PFSK-1 (cell line): ENCODE measurements around the gene C3.

Experiments used
- FOXP2 ChIP-seq: optimal IDR thresholded peaks from 2 replicates; pipeline ENCODE3; 2011; ENCODE audit warnings: borderline replicate concordance, control low read depth, inconsistent platforms; ENCODE audit not compliant: insufficient read depth; ENCODE audit errors: extremely low read length, extremely low read depth
- POLR2AphosphoS5 ChIP-seq: IDR thresholded peaks from 2 replicates; pipeline ENCODE4 v1.6.1; 2012; ENCODE audit warnings: low read depth, mild to moderate bottlenecking, control low read depth, low read length, moderate library complexity
- SIN3A ChIP-seq: IDR thresholded peaks from 2 replicates; pipeline ENCODE4 v1.6.1; 2012; ENCODE audit warnings: mild to moderate bottlenecking, low read length, moderate library complexity, borderline replicate concordance; ENCODE audit not compliant: insufficient read depth
- TAF1 ChIP-seq: IDR thresholded peaks from 2 replicates; pipeline ENCODE4 v1.6.1; 2012; ENCODE audit warnings: low read length, control low read depth, borderline replicate concordance; ENCODE audit not compliant: insufficient read depth
- TF ChIP-seq, protein P1 (sequence below), 2 experiments: IDR thresholded peaks; 2 replicates each; pipeline versions ENCODE4 v1.6.1 to v1.8.0; 2011 to 2012; ENCODE audit warnings: low read depth in 2 of 2, low read length in 2 of 2, control low read depth in 1 of 2, inconsistent platforms in 1 of 2, mild to moderate bottlenecking in 1 of 2, moderate library complexity in 1 of 2; ENCODE audit not compliant: insufficient read depth in 1 of 2

Gene C3

DNA sequence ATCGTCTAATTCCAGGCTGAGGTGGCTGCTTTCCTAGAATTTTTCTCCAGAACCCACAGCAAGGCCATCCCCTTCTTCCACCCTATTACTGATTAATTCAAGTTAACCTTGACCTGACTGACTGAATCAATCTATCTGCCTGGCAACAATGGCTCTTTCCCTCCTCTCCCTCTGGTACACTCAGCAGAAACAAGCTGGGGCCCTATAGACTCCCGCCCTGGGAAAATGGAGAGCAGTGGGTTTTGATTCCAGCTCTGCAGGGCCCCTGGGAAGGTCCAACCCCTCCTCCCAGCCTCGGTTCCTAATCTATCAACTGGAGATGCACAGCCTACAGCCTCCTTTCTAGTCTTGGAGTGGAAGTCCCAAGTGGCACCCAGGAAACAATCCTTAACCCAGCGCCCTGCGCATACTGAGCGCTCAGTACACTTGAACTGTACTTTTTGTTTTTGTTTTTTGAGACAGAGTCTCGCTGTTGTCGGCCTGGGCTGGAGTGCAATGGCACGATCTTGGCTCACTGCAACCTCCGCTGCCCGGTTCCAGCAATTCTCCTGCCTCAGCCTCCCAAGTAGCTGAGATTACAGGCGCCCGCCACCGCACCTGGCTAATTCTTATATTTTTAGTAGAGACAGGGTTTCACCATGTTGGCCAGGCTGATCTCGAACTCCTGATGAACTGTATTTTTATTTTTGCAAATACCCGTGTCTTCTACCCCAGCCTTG lies 5.2 kb upstream of the C3 start:
- TF ChIP-seq SIN3A (no peak), TAF1 (no peak), FOXP2 (no peak), POLR2AphosphoS5 (no peak)
- TF ChIP-seq, protein P1, sequence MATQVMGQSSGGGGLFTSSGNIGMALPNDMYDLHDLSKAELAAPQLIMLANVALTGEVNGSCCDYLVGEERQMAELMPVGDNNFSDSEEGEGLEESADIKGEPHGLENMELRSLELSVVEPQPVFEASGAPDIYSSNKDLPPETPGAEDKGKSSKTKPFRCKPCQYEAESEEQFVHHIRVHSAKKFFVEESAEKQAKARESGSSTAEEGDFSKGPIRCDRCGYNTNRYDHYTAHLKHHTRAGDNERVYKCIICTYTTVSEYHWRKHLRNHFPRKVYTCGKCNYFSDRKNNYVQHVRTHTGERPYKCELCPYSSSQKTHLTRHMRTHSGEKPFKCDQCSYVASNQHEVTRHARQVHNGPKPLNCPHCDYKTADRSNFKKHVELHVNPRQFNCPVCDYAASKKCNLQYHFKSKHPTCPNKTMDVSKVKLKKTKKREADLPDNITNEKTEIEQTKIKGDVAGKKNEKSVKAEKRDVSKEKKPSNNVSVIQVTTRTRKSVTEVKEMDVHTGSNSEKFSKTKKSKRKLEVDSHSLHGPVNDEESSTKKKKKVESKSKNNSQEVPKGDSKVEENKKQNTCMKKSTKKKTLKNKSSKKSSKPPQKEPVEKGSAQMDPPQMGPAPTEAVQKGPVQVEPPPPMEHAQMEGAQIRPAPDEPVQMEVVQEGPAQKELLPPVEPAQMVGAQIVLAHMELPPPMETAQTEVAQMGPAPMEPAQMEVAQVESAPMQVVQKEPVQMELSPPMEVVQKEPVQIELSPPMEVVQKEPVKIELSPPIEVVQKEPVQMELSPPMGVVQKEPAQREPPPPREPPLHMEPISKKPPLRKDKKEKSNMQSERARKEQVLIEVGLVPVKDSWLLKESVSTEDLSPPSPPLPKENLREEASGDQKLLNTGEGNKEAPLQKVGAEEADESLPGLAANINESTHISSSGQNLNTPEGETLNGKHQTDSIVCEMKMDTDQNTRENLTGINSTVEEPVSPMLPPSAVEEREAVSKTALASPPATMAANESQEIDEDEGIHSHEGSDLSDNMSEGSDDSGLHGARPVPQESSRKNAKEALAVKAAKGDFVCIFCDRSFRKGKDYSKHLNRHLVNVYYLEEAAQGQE (IDR thresholded peaks at IDR 0.05; ENCODE audit: insufficient read depth in 1 of 2, low read depth in 2 of 2, low read length in 2 of 2) = no peak

DNA sequence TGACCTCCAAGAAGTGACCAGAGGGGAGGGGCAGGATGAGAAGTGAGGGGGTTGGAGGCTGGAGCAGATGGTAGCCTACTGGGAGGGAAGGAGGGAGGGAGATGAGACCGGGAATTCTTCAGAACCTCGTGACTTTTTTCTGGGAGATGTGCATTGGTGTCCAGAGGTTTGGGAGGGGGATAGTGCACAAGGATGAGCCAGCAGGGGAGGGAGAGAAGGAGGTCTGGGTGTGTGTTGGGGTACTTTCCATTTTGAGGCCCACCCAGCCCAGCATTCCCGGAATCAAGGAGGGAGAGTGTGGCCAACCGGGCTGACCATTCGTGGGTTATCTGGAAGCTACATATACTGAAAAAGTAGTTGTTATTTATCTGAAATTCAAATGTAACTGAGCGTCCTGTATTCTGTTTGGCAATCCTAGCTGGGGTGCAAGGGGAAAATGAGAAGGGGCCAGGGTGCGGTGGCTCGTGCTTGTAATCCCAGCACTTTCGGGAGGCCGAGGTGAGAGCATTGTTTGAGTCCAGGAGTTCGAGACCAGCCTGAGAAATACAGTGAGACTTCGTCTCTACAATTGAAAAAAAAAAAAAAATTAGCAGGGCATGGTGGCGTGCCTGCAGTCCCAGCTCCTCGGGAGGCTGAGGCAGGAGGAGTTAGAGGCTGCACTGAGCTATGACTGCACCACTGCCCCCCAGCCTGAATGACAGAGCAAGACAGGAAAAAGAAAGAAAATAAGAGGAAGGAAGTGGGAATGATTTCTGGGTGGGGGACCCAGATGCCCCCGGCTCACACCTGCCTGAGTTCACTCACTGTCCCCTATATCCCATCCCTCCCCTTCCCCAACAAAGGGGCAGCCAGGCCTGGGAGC lies 4.4 kb upstream of the C3 start:
- TF ChIP-seq SIN3A = no peak
- no peak for TF ChIP-seq POLR2AphosphoS5

DNA sequence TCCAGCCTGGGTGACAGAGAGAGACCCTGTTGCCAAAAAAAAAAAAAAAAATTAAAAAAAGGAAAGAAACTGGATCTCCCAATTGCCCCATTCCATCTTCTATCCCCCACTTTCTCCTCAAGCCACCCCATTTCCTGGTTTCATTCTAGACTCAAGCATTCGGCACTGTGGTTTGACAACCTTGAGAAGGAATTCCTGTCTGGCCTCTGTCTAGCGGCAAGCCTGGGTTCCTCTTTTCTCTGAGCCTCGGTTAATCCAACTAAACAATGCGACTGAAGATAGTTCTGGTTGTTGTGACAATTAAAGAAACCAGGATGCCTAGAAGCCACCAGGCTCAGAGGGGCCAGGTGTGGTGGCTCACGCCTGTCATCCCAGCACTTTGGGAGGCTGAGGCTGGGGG lies 3.3 kb upstream of the C3 start:
- TF ChIP-seq SIN3A = no peak
- no peak for TF ChIP-seq POLR2AphosphoS5
- no peak for TF ChIP-seq TAF1

DNA sequence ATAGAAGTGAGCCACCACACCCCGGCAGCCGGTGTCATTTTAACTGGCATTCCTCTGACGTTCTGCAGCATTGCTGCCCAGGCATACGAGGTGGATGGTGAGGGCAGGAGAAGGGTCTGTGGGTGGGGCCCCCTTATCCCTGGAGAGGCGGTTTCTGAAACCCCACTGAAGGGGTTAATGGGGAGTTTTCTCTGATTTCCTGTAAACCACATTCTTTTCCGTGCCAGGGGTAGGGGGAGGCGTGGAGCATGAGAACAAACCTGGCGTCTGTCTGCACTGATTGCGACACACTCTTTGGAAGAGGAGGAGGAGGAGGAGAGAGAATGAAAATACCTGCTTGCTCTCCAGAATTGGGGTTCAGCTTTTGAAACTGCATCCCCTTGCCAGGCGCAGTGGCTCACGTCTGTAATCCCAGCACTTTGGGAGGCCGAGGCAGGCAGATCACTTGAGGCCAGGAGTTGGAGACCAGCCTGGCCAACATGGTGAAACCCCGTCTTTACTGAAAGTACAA lies 2.7 kb upstream of the C3 start:
- TF ChIP-seq POLR2AphosphoS5 (no peak), SIN3A (no peak), FOXP2 (no peak), TAF1 (no peak)
- TF ChIP-seq, protein P1 (IDR thresholded peaks at IDR 0.05; ENCODE audit: insufficient read depth in 1 of 2, low read depth in 2 of 2, low read length in 2 of 2) = no peak

DNA sequence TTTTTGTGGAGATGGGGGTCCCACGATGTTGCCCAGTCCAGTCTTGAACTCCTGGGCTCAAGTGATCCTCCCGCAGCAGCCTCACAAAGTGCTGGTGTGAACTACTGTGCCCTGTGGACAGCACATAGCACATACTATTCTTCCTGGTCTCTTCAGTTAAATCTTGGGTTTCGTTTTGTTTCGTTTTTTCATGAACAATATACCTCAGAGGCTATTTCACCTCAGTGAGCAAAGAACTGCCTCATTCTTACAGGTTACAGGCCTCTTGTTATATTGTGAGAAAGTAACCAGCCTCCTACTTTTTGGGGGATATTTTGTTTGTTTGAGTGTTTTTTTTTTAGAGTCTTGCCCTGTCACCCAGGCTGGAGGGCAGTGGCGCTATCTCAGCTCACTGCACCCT lies 1.3 kb upstream of the C3 start:
- TF ChIP-seq SIN3A (no peak), POLR2AphosphoS5 (no peak)
- TF ChIP-seq, protein P1 (IDR thresholded peaks at IDR 0.05; ENCODE audit: insufficient read depth in 1 of 2, low read depth in 2 of 2, low read length in 2 of 2) = no peak

DNA sequence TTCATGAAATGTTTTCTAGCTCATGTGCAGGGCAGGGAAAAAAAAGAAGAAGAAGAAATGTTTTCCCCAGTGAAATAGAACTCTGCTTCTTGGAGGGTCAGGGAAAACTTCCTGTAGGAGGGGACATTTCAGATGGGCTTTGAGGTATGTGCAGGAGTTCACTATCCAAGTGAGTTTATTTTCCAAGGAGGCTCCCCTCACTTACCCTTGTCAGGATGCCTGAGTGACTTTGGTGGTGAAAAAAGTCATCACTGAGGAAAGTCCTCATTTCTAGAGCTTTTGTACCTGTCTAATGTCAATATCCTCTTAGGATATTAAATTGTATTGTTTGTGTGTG lies 656 bp upstream of the C3 start:
- TF ChIP-seq POLR2AphosphoS5 (no peak), TAF1 (no peak), FOXP2 (no peak), SIN3A (no peak)
- TF ChIP-seq, protein P1 (IDR thresholded peaks at IDR 0.05; ENCODE audit: insufficient read depth in 1 of 2, low read depth in 2 of 2, low read length in 2 of 2) = no peak
